IMR-90 (cell line): Measurements from ENCODE around the gene TTC7B.

Experiments used
- CEBPB ChIP-seq: IDR thresholded peaks from 2 replicates; pipeline ENCODE4 v1.6.1; 2012; ENCODE audit warnings: low read depth, low read length, improper control_type of control experiment
- CTCF ChIP-seq: conservative IDR thresholded peaks from 2 replicates; pipeline ENCODE4 v1.5.1; 2012; ENCODE audit warnings: mild to moderate bottlenecking, low read depth, low read length, improper control_type of control experiment
- ELK1 ChIP-seq: fragments of 150-350 bp; IDR thresholded peaks from 2 replicates; pipeline ENCODE4 v1.6.1; 2016; ENCODE audit warnings: low read depth, mild to moderate bottlenecking, low read length, moderate library complexity, borderline replicate concordance
- MAFK ChIP-seq: IDR thresholded peaks from 2 replicates; pipeline ENCODE4 v1.6.1; 2012; ENCODE audit warnings: low read depth, low read length, improper control_type of control experiment
- MAZ ChIP-seq: IDR thresholded peaks from 2 replicates; pipeline ENCODE4 v1.6.1; 2012; ENCODE audit warnings: low read depth, mild to moderate bottlenecking, low read length, improper control_type of control experiment, moderate library complexity, borderline replicate concordance
- MXI1 ChIP-seq: IDR thresholded peaks from 2 replicates; pipeline ENCODE4 v1.6.1; 2012; ENCODE audit warnings: low read depth, mild to moderate bottlenecking, low read length, moderate library complexity, borderline replicate concordance
- POLR2A ChIP-seq: IDR thresholded peaks from 2 replicates; pipeline ENCODE4 v1.6.1; 2012; ENCODE audit warnings: mild to moderate bottlenecking, low read depth, low read length
- RAD21 ChIP-seq: IDR thresholded peaks from 2 replicates; pipeline ENCODE4 v1.6.1; 2012; ENCODE audit warnings: low read length, improper control_type of control experiment
- RCOR1 ChIP-seq: IDR thresholded peaks from 2 replicates; pipeline ENCODE4 v1.6.1; 2012; ENCODE audit warnings: mild to moderate bottlenecking, low read length, improper control_type of control experiment; ENCODE audit not compliant: insufficient replicate concordance
- RFX5 ChIP-seq: IDR thresholded peaks from 2 replicates; pipeline ENCODE4 v1.8.0; 2012; ENCODE audit warnings: low read depth, mild to moderate bottlenecking, low read length, moderate library complexity

- TF ChIP-seq MAFK: no peak
- no peak for TF ChIP-seq CTCF
- no peak for TF ChIP-seq RCOR1
- TF ChIP-seq RFX5: no peak
- TF ChIP-seq CEBPB: no peak
- no peak for TF ChIP-seq MXI1
- no peak for TF ChIP-seq POLR2A
- no peak for TF ChIP-seq ELK1
- TF ChIP-seq MAZ: no peak
- no peak for TF ChIP-seq RAD21
Measured at GRCh38 chr14:90511795-90512328, 304.4 kb downstream of the TTC7B start.
